DMS153 treated with DMSO at 0.1 percent for 48 hours (cell line): ENCODE results near the gene MKRN2.

Experiments
- DNase-seq: peaks from one replicate; lab custom pipeline; 2025; ENCODE audit not compliant: unreplicated experiment; lab: John Stamatoyannopoulos, UW

Gene MKRN2

GRCh38 chr3:12549971-12550760 lies 6.7 kb upstream of the MKRN2 start:
- DNase-seq, result no peak

GRCh38 chr3:12553921-12554391 lies 2.9 kb upstream of the MKRN2 start:
- no peak for DNase-seq

GRCh38 chr3:12556314-12556689 lies 585 bp upstream of the MKRN2 start:
- DNase-seq, result peak; percentile 48

GRCh38 chr3:12557473-12558100 lies 700 bp downstream of the MKRN2 start:
- no peak for DNase-seq

GRCh38 chr3:12558706-12559105 lies 1.8 kb downstream of the MKRN2 start:
- no peak for DNase-seq

GRCh38 chr3:12559520-12559919 lies 2.6 kb downstream of the MKRN2 start:
- DNase-seq, result no peak

GRCh38 chr3:12560505-12561190 lies 3.8 kb downstream of the MKRN2 start:
- DNase-seq, result no peak

GRCh38 chr3:12561397-12561796 lies 4.5 kb downstream of the MKRN2 start:
- no peak for DNase-seq

- no peak for DNase-seq
These were observed 5.6 kb downstream of the MKRN2 start for GRCh38 chr3:12562451-12562850.

- no peak for DNase-seq
These were observed 10.1 kb downstream of the MKRN2 start for GRCh38 chr3:12566976-12567375.

GRCh38 chr3:12568747-12569146 lies 11.9 kb downstream of the MKRN2 start:
- DNase-seq, result no peak

- no peak for DNase-seq
These were observed 12.9 kb downstream of the MKRN2 start for GRCh38 chr3:12569836-12570235.

- DNase-seq, result no peak
These were observed 15.1 kb downstream of the MKRN2 start for GRCh38 chr3:12571986-12572385.

GRCh38 chr3:12574131-12574530 lies 17.2 kb downstream of the MKRN2 start:
- DNase-seq, result no peak

GRCh38 chr3:12574661-12575060 lies 17.8 kb downstream of the MKRN2 start:
- no peak for DNase-seq

GRCh38 chr3:12577379-12577778 lies 20.5 kb downstream of the MKRN2 start:
- DNase-seq, result no peak

GRCh38 chr3:12578742-12579141 lies 21.9 kb downstream of the MKRN2 start:
- DNase-seq, result no peak

GRCh38 chr3:12579456-12579855 lies 22.6 kb downstream of the MKRN2 start:
- DNase-seq, result no peak

- DNase-seq, result no peak
These were observed 23.0 kb downstream of the MKRN2 start for GRCh38 chr3:12579905-12580304.

GRCh38 chr3:12582730-12583129 lies 25.8 kb downstream of the MKRN2 start:
- no peak for DNase-seq

GRCh38 chr3:12583280-12583679 lies 26.4 kb downstream of the MKRN2 start:
- DNase-seq, result no peak

GRCh38 chr3:12584083-12584482 lies 27.2 kb downstream of the MKRN2 start:
- DNase-seq, result no peak
